GOT3 (cell line): Measurements from ENCODE around the gene AGBL5.

Experiments used
- DNase-seq: peaks from one replicate; lab custom pipeline; 2025; ENCODE audit warnings: mixed read lengths; lab: John Stamatoyannopoulos, UW

AGBL5 gene

DNA sequence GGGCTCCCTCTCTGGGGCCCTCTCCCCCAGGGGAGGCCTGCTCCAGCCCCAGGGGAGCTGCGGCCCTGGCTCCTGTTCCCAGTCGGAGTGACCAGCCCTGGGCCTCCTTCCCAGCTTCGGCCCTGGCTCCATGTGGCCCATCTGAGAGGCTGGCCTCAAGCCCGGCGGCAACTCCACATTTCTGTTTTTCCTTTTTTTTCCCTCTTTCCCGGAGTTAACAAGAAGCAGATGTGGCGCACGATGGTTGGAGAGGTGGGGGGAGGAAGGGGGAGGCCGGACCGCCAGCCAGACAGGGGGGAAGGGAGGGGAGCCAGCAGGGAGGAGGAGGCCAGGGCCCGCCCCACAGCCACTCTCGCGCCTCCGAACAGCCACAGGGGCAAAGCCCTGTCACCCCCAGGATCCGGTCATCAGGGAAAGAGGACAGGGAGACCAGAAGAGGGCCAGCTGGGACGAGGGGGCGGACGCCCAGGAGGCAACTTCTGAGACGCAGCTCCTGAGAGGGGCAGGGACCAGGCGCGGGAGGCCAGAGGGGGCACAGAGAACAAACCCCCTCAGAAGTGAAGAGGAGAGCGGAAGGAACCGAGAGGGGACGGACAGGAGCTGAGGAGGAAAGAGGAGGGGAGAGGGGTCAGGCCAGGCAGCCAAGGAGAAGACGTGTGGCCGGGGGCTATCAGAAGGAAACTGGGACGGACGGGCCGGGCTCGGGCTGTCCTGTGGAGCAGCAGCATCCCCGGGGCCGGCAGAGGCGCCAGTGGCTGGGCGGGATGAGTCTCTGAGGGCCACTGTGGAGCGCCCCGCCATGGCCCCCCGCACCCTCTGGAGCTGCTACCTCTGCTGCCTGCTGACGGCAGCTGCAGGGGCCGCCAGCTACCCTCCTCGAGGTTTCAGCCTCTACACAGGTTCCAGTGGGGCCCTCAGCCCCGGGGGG is 27.1 kb downstream of the AGBL5 start, which contains the start of gene EMILIN1:
TSS of gene EMILIN1 (plus strand) at position 349 of the 928 bp plus-strand sequence. CDS start at position 800, 451 bp downstream.
- peak; percentile 32 for DNase-seq

DNA sequence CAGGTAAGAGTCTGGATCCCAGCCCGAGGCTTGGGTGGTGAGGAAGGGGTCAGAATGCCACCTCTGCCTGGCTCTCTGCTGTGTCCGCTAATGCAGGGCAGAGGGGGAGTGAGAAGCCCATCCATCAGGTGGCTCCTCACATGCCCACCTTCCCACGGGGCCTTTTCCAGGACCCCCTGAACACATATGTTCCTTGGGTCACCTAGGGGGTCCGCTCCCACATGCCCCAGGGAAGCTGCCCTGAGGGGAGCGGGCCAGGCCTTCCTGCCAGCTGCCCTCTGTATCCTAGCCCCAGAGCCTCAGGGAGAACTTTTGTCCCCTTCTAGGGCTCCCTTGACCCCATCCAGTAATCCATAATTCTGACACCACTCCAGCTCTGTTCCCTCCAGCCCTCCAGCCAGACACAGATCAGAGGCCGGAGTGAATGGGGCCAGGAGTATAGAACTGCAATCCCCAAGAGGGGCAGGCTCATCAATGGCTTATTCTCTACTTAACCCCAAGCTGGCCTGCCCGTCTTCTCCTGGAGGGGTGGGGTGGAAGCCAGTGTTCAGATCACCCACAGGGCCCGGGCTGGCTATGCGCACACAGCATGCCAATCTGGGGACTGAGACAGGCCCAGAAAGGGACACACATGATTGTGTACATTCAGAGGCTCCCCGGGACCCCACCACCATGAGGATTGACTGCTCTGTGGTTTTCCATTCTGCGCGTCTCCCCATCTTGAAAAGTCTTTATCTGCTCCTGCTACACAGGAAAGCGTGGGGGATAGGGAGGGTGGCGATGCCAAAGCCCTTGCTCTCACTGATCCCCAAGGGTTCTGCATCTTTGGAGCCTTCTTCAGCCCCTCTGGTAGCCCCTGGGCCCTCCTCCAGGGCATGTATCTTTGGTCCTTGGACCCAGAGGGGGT is 28.0 kb downstream of the AGBL5 start:
- DNase-seq: no peak

DNA sequence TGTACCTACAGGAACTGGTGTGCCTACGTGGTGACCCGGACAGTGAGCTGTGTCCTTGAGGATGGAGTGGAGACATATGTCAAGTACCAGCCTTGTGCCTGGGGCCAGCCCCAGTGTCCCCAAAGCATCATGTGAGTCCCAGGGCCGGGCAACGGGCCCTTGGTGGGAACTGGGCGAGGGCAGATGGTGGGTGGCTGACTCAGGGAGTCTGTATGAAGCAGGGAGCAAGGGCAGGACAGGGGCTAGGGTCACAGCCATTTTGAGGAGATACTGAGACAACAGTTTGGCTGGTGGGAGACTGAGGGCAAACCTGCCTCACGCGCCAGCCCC is 28.6 kb downstream of the AGBL5 start:
- no peak for DNase-seq

DNA sequence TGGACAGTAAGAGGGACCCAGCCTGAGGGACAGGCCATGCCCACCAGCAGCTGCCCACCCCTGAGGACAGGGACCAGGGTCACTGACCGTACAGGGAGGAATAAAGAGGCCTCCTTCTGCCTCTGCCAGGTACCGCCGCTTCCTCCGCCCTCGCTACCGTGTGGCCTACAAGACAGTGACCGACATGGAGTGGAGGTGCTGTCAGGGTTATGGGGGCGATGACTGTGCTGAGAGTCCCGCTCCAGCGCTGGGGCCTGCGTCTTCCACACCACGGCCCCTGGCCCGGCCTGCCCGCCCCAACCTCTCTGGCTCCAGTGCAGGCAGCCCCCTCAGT is 29.1 kb downstream of the AGBL5 start:
- no peak for DNase-seq

DNA sequence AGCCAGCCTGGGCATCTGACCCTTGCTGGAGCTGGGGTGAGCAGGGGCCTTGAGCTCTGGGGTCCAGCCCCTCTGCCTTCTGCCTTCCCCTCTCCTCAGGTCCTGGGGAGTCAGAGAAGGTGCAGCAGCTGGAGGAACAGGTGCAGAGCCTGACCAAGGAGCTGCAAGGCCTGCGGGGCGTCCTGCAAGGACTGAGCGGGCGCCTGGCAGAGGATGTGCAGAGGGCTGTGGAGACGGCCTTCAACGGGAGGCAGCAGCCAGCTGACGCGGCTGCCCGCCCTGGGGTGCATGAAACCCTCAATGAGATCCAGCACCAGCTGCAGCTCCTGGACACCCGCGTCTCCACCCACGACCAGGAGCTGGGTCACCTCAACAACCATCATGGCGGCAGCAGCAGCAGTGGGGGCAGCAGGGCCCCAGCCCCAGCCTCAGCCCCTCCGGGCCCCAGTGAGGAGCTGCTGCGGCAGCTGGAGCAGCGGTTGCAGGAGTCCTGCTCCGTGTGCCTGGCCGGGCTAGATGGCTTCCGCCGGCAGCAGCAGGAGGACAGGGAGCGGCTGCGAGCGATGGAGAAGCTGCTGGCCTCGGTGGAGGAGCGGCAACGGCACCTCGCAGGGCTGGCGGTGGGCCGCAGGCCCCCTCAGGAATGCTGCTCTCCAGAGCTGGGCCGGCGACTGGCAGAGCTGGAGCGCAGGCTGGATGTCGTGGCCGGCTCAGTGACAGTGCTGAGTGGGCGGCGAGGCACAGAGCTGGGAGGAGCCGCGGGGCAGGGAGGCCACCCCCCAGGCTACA is 30.7 kb downstream of the AGBL5 start:
- DNase-seq: no peak

DNA sequence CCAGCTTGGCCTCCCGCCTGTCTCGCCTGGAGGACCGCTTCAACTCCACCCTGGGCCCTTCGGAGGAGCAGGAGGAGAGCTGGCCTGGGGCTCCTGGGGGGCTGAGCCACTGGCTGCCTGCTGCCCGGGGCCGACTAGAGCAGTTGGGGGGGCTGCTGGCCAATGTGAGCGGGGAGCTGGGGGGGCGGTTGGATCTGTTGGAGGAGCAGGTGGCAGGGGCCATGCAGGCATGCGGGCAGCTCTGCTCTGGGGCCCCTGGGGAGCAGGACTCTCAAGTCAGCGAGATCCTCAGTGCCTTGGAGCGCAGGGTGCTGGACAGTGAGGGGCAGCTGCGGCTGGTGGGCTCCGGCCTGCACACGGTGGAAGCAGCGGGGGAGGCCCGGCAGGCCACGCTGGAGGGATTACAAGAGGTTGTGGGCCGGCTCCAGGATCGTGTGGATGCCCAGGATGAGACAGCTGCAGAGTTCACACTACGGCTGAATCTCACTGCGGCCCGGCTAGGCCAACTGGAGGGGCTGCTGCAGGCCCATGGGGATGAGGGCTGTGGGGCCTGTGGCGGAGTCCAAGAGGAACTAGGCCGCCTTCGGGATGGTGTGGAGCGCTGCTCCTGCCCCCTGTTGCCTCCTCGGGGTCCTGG is 31.4 kb downstream of the AGBL5 start:
- no peak for DNase-seq

DNA sequence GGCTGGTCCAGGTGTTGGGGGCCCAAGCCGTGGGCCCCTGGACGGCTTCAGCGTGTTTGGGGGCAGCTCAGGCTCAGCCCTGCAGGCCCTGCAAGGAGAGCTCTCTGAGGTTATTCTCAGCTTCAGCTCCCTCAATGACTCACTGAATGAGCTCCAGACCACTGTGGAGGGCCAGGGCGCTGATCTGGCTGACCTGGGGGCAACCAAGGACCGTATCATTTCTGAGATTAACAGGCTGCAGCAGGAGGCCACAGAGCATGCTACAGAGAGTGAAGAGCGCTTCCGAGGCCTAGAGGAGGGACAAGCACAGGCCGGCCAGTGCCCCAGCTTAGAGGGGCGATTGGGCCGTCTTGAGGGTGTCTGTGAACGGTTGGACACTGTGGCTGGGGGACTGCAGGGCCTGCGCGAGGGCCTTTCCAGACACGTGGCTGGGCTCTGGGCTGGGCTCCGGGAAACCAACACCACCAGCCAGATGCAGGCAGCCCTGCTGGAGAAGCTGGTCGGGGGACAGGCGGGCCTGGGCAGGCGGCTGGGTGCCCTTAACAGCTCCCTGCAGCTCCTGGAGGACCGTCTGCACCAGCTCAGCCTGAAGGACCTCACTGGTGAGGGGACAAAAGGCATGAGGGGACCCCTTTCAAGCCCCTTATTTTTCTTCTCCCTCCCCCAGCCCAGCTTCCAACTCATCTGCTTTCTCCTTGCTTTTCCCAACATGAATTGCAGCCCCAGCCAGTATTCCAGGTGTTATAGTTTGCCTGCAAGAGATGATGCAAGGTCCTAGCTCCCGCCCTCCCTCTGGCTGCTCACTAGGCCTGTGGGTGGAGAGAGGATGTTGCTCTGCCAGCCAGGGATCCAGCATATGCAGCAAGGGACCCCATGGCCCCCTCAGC is 32.2 kb downstream of the AGBL5 start:
- DNase-seq: no peak

DNA sequence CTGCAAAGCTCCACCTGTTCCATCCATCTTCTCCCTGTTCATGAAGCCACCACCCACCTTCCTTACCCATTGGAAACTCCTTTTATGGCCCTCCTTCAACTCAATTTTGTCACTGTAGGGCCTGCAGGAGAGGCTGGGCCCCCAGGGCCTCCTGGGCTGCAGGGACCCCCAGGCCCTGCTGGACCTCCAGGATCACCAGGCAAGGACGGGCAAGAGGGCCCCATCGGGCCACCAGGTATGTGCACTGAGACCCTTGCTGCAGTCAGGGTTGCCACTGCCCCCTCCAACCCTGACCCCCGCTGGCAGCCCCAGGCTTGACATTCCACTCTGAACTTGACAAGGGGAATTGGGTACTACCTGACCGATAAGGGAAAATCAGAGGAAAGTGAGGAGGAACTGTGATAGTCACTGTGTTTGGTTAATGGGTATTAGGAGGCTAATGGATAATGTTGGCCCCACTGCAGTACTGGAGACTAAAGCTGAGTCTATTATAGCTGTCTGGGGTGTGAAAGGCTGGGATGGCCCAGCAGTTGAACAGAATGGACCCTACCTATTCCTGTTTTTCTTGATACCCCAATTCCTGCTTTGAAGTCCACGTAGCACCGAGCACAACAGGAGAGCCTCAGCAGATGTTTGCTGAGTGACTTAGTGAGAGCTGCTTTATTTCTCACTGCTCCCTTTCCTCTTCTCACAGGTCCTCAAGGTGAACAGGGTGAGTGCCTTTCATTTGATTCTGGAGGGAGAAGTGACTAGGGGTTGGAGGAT is 33.0 kb downstream of the AGBL5 start:
- DNase-seq: no peak

DNA sequence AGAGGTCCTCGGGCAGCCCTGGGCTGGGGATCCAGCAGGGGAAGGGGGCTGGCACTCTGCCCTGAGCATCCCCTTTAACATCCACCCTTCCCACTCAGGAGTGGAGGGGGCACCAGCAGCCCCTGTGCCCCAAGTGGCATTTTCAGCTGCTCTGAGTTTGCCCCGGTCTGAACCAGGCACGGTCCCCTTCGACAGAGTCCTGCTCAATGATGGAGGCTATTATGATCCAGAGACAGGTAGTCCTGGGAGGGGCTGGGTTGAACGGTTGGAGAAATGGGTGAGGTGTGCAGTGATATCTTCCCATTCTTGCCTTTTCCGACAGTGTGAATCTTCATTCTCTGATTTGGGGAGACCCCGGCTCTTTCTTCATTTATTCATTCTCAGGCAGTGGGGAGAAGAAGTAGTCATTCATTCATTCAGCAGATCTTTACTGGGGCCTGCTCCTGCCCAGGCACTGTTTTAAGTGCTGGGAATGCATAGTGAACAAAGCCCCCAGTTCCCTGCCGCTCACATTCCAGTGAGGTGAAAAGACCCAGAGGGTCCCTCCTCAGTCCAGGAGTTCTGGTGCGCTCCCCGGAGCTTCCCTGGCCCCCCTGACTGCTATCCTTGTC is 33.7 kb downstream of the AGBL5 start:
- DNase-seq: no peak

DNA sequence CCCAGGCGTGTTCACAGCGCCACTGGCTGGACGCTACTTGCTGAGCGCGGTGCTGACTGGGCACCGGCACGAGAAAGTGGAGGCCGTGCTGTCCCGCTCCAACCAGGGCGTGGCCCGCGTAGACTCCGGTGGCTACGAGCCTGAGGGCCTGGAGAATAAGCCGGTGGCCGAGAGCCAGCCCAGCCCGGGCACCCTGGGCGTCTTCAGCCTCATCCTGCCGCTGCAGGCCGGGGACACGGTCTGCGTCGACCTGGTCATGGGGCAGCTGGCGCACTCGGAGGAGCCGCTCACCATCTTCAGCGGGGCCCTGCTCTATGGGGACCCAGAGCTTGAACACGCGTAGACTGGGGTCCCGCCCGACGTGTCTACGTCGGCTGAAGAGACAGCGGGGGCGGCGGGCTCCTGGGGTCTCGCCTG is 34.2 kb downstream of the AGBL5 start:
- no peak for DNase-seq

DNA sequence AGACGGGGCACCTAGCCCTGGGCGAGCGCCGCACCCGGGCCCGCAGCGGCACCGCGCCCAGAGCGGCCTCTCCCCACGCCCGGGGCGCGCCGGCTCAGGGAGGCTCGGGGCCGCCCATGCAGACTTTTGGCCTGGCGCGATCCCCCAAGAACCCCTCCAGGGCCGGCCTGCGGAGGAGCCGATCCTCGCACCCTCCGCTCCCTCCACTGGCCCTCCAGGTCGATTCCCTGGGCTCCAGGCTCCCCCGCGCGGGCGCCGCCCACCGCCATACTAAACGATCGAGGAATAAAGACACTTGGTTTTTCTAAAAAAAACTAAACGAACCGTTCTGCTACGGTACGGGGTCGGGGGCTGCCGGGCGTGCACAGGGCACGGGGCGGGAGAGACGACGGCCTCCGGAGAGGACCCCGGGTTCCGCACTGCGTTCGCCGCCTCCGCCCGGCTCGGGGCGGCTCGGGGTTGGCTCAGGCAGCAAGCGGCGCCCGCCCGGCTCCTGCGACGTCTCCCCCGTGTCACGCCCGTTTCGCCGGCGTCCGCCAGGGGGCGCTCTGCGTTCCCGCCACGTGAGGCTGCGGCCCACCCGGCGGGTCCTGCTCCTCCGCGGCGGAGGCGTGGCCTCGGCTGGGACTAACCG is 34.7 kb downstream of the AGBL5 start:
- peak; percentile 86 for DNase-seq

DNA sequence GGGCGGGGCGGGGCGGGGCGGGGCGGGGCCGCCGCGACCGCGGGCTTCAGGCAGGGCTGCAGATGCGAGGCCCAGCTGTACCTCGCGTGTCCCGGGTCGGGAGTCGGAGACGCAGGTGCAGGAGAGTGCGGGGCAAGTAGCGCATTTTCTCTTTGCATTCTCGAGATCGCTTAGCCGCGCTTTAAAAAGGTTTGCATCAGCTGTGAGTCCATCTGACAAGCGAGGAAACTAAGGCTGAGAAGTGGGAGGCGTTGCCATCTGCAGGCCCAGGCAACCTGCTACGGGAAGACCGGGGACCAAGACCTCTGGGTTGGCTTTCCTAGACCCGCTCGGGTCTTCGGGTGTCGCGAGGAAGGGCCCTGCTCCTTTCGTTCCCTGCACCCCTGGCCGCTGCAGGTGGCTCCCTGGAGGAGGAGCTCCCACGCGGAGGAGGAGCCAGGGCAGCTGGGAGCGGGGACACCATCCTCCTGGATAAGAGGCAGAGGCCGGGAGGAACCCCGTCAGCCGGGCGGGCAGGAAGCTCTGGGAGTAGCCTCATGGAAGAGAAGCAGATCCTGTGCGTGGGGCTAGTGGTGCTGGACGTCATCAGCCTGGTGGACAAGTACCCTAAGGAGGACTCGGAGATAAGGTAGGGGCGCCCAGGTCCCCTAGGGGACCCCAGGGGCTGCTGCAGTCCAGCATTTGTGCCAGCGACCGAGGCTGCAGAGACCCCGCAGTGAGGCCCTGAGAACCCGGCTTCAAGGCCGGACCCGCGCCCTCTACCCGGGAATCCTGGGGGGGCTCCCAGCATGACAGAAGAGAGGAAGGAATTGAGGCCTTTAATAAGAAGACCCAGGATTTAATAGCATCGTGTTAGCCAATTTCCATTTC is 35.5 kb downstream of the AGBL5 start, which contains the start of gene KHK:
TSS of gene KHK (plus strand) at position 49 of the 870 bp plus-strand sequence. CDS start at position 537, 488 bp downstream.
- DNase-seq: no peak

DNA sequence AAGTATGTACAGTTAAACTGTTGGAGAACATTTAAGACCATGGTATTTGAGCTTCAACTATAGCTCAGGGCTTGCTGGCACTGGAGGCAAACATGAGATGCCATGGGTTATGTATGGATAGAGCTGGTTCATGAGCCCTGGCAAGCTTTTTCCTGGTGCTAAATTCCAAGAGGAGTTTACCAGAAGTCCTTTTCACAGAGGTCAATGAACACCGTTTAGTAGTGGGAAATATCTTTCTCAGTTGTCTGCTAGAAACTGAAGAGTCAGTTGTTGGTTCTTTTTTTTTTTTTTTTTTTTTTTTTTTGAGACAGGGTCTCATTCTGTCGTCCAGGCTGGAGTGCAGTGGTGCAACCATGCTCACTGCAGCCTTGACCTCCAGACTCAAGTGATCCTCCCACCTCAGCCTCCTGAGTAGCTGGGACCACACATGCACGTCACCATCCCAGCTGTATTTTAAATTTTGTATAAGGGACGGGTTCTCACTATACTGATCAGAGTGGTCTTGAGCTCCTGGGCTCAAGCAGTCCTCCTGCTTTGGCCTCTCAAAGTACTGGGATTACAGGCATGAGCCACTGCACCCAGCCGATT is 36.4 kb downstream of the AGBL5 start:
- DNase-seq: no peak

DNA sequence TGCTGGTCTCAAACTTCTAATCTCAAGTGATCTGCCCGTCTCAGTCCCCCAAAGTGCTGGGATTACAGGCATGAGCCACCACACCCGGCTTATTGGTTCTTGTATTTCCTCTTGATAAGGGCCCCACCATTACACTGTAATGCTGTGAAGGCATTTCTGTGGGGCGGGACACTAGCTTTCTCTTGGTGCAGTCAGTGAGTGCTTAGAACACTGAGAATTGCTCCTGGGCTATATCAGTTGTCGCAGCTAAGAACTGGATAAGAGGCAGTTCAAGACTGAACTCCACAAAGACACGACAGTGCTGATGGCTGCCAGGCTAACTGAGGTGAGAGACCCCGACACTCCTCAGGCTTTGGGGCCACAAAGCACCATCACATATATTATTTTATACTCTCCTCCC is 37.2 kb downstream of the AGBL5 start:
- DNase-seq: no peak

DNA sequence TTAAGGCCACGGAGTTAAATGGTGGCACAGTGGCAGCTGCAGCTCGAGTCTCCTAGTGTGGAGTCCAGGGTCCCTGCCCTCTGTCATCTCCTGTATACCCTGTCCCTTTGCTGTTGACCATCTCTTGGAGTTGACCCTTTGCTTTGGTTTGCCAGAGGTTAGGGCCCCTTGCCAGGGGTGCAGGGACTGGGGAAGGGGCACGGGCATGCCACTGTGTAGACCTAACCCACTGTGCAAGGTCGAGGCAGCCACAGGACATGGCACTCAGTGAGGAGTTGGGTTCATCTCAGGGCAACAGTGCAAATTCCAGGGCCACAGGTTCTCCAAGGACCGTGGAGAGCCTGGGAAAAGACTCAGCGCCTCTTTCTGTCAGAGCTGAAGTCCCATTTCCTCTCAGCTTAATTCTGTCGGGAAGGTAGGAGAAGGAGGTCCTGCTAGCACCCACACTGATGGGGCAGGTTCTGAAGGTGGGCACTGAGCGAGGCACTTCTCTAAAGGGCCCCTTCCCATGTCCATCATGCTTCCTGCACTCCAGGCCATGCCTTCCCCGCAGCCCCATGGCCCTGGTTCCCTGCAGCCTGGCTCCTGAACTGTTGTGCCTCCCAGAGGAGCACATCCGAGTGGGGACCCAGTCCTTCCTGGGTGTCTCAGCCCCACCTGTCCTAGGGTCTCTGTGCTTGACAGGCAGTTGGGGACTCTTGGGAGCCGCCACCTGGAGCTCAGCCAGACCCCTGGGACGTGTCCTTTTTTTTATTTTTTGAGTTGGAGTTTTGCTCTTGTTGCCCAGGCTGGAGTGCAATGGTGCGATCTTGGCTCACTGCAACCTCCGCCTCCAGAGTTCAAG is 37.9 kb downstream of the AGBL5 start:
- DNase-seq: no peak
